NCI-H2171 (cell line): Measurements from ENCODE around the gene LIPC.

ENCODE experiments used
- DNase-seq: peaks from one replicate; lab custom pipeline; 2025; lab: John Stamatoyannopoulos, UW

LIPC gene

DNA sequence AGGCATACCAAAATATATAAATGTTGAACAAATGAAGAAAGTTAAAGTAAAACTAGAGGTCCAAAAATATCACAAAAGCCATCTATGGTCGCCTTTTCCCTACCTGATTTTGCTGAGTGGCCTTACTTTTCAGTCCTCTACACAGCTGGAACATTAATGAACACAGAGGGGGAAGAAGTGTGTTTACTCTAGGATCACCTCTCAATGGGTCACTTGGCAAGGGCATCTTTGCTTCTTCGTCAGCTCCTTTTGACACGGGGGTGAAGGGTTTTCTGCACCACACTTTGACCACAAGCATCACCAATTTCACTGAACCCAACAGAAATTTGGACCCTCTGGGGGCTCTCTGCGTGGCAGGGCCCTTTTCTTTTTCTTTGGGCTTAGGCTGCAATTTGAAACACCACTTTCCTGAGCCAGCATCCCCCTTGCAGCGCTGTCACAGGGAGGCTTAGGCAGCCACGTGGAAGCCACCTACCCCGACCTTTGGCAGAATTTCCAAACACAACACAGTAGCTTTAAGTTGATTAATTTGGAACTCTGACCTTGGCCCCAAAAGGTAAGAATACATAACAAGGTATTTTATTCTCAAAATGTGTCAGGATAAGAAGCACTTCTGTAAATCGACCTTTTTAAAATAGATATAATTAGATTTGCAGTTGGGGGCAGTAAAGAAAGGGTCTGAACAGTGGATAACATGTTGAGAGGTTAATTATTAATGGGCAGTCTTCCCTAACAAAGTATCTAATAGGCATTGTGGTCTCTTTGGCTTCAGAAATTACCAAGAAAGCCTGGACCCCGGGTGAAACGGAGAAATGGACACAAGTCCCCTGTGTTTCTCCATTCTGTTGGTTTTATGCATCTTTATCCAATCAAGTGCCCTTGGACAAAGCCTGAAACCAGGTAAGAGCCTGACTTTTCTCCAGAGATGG, at the start of gene LIPC:
TSS of gene LIPC (plus strand) at position 771 of the 929 bp plus-strand sequence. CDS start at position 813, 42 bp downstream.
- no peak for DNase-seq

DNA sequence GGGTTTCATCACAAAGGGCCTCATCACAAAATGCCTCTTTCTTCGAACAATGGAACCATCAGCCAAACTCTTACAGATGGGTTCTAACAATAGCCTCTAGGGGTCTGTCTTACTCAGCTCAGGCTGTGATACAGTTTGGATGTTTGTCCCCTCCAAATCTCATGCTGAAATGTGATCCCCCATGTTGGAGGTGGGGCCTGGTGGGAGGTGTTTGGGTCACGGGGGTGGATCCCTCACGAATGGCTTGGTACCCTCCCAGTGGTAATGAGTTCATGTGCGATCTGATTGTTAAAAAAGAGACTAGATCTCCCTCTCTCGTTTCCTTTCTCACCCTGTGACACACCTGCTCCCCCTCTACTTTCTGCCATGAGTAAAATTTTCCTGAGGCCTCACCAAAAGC, 47.9 kb upstream of the LIPC start:
- DNase-seq, result peak; percentile 6

DNA sequence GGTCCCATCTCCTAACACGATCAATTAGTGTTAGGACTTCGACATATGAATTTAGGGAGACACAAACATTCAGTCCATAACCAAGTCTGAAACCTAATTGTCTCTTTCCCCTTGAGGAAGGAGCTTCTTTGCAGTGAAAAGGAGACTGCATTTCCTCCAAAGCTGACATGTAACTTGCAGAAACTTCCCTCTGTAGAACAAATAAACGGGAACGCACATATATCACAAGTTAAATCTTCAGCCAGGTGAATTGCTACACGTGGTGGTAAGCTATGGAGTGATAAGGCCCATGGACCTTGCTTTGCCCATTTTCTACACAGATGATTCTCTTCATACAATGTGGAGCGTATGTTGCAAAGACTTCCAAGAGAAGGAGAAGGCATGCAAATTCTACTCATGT, 47.1 kb upstream of the LIPC start:
- no peak for DNase-seq

DNA sequence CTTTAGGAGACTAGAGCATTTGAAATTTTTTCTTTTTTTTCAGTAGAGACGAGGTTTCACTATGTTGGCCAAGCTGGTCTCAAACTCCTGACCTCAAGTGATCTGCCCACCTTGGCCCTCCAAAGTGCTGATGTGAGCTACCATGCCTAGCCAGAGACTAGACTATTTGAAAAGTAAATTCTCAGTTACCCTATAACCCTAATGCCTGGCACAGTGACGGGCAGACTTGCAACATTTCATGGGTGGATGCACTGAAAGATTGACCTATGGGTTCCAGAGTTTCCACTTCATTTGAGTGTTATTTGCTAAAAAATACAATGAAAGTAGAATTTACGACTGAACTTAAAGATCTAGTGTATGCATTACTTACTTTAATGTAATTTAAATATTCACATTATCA, 45.7 kb upstream of the LIPC start:
- no peak for DNase-seq

DNA sequence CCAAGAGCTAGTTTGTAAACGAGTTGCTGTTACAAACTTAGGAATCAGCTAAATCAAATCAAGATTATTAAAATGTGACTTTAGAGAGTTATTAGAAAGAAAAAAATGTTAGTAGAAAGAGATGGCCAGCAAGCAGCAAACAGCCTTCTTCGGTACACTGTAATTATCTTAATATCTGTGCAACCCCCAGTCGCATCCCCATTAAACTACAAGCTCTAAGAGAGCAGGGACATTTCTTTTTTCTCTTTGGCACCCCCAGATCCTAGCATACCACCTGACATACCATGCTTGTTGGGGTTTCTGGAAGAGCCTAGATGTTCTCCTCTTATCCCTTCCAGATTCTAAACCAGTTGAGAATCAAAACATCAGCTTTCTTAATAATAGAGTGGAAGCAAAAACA, 45.1 kb upstream of the LIPC start:
- no peak for DNase-seq

DNA sequence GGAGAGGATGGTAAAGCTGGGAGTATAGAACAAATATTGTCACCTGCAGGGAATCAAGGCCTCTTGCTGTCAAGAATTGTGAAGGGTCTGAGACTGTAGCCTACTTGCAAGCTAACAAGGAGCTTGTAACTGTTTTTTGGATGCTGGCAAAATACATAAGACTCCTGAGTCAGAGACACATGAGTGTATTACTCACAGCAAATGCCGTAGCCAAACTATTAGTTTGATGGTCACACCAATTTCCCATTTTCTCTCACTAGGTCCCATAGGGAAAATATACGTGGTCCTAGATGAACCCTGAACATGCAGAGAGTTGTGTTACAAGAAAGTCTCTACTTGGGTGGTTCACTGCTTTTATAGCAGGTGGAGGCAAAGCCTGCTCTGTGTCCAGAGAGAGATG, 44.7 kb upstream of the LIPC start:
- no peak for DNase-seq

DNA sequence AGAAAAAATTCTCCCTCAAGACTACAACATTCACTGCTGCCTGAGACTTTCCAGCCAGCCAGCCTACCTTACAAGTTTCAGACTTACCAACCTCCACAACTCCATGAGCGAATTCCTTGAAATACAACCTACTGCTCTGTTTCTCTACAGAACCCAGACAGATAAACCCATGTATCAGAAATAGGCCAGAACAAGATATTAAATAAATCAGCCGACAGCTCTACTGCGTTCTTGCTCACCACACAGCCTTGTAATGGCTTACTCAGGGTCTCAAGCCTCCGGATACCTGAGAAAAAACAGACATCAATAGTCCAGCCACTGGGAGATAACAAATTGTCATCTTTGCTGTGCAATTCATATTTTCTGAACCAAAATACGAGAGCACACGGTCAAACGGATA, 43.6 kb upstream of the LIPC start:
- no peak for DNase-seq

DNA sequence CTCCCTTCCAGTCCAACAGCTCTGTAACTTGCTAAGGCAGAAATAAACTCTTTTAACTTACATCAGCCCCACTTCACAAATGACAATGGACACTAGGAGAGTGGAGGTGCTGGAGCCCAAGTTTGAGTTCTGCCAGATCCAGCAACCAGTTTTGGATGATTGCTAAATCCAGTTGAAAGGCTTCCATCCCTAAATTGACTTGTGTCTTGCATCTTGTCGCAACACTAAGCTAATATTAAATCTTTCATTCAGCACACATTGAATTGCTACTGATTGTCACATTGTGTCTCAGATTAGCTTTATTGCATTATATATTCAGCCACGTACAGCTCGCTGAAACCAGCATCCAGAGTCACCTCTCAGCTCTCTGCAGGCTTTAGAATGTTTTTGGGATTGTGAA, 41.7 kb upstream of the LIPC start:
- no peak for DNase-seq

DNA sequence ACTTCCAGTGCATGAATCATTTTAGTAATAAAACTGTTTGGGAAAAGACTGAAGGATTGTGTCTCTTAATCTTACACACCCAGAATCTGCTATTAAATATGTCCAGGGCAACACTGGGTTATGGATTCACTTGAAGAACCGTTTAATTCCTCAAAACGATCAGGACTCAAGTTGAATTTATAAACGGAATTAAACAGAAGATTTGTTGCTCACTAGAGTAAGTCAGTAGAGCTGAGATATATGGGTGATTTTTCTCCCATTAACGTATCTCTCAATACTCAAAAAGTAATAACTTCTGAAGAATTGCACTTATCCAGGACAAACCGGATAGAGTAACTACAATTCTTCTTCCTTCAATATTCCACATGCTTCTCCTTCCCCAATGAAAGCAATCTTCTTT, 41.1 kb upstream of the LIPC start:
- DNase-seq, result no peak

DNA sequence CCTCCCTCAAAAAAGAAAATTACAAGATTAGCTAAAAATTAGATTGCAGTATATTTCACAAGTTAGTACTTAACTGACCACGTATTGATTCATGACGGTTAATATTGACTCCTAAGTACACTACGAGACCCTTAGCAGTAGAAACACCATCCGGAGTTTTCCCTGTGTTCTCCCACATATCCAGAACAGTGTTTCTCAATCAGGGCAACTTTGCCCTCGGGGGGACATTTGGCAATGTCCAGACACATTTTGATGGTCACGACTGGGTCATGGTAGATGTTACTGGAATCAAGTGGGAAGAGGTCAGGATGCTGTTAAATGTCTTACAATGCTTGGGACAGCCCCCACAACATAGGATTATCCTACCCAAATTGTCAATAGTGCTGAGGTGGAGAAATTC, 40.7 kb upstream of the LIPC start:
- DNase-seq, result no peak

DNA sequence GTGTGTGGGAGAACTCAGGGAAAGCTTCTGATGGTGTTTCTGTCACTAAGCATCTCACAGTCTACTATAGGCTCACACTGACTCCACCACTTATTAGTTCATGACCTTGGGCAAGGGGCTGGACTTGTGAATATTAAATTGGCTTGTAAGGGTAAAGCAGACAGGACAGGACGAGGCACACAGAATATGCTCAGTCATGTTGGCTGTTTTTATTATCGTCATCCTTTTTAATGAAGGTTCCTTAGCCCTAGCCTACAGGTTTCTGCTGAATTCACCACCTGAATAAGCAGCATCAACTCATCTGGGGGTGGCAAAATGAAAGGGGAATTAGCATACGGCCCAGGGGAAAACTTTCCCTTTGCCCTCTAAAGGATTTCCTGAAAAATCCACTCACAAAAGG, 39.6 kb upstream of the LIPC start:
- no peak for DNase-seq

DNA sequence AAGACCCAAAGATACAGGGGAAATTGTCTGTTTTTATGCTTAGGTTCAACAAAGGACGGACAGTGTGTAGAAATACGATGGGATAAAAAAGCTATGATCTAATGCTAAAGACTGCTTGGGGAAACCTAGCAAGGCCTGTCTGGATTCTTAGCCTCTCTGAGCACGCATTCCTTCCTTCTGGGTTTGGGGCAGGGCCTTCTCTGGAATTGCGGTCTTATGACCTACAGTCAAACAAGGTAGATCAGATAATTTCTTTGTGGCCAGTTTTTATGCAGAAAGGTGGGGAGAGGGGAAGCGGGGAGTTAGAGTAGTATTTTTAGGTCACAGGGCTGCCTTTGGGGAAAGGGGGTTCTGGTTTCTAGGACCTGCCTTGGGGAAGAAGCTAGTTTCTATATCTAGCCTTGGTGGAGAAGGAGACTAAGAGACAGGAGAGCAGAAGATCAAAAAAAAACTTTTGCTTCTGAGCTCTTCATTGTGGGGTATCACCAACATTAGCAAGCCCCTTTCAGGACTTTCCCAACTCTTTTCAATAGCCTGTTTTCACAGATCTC, 39.1 kb upstream of the LIPC start:
- DNase-seq, result no peak

DNA sequence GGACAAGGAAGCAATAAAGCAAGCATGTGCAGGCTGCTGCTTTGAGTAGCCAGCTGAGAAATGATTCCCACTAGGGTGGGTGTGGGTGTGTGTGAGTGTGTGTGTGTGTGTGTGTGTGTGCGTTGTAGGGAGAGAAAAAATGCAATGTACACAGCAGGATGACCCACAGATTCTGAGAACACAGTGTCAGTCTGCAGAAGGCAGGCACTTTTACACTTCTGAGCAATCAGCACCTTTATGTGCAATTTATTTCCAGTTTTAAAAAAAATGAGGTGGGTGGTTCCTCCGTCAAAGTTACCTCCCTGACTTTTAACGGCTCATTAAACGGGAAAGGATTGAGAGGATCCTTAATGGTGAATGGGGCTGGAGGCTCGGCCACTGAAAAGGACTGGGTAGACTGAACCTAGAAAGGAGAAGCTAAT, 38.5 kb upstream of the LIPC start:
- DNase-seq, result no peak

DNA sequence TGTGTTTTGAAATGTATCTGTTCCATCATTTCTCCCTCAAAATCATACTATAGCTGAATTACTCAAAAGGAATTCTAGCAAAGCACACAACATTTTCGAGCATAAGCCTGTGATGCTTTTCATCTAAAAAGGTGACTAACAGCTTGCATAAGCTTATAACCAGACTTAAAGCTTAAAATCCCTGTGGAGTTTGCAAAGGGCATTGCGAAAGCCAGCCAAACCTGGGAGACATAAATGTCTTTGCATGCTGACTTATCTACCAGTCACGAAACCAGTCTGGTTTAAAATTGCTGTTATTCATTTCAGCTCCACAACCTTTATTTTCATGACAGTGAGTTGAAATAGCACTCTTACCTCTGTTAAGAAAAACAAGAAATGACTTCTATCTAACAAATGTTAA, 35.6 kb upstream of the LIPC start:
- DNase-seq, result no peak

DNA sequence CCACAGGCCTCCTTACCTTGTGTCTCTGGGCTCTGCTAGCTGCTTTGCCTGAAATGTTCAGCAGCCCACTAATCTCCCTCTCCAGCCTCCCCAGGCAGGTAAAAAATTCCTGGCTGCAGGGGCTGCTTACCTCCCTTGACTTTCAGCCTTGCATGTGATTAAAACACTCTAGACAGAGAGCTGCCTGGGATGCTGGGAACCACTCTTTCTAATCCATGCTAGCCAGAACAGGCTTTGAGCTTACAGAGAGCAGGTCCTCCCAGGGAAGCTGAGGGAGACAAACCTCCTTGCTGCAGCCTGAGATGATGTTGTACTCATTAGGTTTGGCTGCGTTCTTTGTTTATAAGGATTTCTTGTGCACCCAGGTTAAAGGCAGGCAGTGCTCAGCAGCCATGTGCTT, 33.7 kb upstream of the LIPC start:
- no peak for DNase-seq

DNA sequence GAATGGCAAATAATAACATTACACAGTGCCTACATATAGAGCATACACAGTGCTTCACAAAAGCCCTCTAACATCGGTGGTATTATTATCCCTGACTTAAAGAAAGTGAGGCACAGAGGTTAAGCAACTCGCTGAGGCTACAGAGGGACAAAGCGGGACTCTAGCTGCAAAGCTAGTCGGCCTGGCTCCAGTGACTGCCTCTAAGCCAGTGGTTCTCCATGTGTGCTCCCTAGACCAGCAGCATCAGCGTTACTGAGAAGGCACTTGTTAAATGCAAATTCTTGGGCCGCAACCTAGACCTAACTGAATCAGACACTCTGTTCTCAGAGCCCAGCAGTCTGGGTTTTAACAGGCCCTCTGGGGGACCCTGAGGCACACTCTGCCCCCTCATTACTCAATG, 33.1 kb upstream of the LIPC start:
- no peak for DNase-seq

DNA sequence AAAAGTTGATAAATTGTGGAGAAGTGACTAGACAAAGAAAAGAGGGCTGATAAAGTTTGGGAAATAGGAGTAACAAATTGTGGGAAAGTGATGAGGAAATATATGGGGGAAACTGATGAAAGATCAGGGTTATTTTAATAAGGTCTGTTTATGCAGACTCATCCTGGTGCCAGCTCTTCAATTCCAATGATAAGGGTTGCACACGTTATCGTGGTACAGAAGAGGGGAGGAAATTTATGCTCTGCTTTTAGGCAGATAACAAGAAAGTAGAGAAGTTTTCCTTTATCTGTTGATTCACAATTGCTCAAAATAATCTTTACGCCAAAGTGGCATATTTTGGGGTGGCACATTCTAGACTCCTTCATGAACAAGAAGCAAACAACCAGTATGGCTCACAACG, 32.1 kb upstream of the LIPC start:
- DNase-seq, result no peak

DNA sequence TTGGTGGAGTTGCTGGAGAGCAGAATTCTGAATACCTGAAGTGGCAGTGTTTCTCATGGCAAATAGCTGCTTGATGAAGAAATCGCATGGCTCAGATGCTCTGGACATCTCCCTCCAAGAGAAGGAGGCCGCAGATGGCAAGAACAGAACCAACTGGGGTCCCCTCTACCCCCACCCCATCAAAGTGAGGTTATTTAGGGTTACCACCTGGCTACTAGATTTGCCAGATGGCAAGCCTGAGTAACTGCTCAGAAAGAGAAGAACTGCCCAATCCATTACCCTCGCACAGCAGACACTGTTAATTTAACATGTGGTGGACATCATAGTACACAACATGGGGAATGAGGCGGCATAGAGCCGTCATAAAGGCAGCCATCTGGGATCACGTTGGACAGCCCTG, 30.5 kb upstream of the LIPC start:
- DNase-seq, result peak; percentile 13

DNA sequence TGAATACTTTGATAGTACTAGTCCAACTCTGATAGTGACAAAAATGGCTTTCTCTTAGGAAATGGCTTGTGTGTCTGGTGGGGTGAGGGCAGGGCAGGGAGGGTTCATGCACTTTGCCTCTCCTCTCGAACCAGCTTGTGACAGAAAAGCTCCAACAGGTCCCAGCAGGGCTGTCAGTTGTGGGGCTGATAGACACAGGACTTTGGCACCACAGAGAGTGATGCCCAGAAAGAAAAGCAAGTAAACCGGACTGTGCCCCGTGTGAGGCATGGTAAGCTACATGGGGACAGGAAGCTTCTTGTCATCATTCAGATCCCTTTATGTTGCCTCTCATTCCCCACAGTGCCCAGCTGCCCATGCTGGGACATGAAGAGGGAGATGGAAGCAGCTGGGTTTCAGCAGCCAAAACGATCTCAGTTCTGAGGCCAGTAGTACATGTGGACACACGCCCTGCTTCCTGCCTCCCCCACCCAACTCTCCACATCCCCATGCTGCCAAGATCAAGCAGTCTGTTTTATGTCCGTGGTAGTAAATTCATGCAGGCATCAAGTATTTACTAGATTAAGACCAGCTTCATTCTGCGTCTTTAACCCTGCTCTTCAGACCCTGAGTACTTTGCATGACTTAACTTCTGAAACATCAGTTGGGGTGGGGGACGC, 29.7 kb upstream of the LIPC start:
- DNase-seq, result no peak

DNA sequence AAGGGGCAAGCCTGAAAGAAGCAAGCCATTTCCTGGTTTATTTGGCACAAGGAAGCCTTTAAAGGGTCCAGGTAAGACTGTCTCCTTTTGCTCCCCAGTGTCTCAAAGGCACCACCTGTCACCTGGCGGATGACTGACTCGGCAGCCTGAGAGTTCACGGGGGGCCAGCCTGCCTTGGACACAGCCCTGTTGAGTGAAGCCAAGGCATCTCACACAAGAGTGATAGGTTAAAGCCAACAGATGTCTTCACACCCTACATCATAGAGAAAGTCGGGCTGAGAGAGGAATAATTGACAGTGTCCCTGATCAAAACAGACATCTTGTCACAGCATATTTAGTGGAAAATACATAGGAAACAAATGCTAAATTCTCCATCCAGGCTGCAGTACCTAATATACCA, 28.2 kb upstream of the LIPC start:
- peak; percentile 13 for DNase-seq

DNA sequence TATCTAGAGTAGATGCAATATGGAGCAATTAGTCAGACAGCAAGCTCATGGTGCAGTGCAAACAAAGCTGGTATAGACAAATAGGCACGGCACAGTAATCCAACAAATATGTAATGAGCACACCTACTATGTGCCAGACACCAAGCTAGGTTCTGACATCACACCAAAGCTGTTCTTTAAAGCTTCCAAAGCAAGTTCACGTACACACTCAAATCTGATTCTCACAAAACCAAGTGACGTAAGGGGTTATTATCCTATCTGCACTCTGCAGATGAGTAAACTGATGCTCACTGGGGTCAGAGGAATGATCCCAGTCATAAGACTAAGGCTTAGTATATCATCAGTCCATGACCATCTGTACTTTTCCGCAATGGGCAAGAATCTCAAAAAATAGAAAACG, 27.8 kb upstream of the LIPC start:
- DNase-seq, result no peak

DNA sequence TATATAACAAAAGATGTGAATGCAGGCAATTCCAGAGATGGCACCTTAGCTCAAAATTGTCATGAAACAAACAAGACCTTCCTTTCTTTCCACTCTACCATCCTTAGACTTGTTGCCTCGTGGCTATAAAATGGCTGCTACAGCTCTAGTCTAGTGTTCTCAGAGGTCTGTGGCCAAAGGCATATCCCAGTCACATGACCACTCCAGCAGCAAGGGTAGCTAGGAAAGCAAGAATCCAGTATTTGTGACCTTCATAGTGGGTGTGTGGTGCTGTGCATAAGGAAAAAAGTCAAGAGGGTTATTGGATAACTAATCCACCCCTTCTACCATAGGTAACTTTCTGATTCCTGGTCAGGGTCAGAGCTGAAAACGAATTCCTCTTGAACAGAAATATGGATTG, 27.1 kb upstream of the LIPC start:
- no peak for DNase-seq

DNA sequence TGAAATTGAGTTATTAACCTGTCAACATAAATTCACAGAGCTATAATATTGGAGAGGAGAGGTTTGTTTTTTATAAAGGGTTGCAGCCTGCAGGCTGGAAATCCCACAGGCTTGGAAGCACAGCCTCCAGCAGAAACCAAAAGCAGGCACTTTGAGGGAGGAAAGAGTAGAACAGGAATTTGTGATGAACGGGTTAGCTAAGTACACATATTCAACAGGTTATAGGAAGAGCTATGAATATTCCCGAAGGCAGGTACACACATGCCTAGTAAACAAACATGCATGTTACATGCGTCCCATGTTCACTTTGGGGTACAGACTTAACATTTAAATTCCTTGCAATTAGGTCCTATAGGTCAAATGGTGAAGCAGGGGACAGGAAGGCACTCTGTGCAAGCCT, 25.9 kb upstream of the LIPC start:
- no peak for DNase-seq
